Duodenal mucosa (tissue), 2 donors: ENCODE results near the gene BRAT1.

Experiments used
- H3K27ac ChIP-seq: one replicate; pipeline ENCODE4 v1.7.0; 2013; ENCODE audit warnings: low read depth, low read length
- H3K27me3 ChIP-seq, 2 donors: one replicate each; pipeline ENCODE4 v1.7.0; 2013; ENCODE audit warnings: low read length in 2 of 2, control low read depth in 1 of 2; ENCODE audit not compliant: insufficient read depth in 2 of 2, control insufficient read depth in 1 of 2
- H3K36me3 ChIP-seq, 2 donors: one replicate each; pipeline ENCODE4 v1.7.0; 2013; ENCODE audit warnings: low read length in 2 of 2, control low read depth in 1 of 2; ENCODE audit not compliant: insufficient read depth in 2 of 2, control insufficient read depth in 1 of 2
- H3K4me1 ChIP-seq, 2 donors: one replicate each; pipeline ENCODE4 v1.7.0; 2013; ENCODE audit warnings: low read length in 2 of 2, control low read depth in 1 of 2; ENCODE audit not compliant: insufficient read depth in 2 of 2, control insufficient read depth in 1 of 2
- H3K4me3 ChIP-seq, 2 donors: one replicate each; pipeline ENCODE4 v1.7.0; 2013; ENCODE audit warnings: low read length in 2 of 2, low read depth in 1 of 2
- H3K9ac ChIP-seq, 2 donors: one replicate each; pipeline ENCODE4 v1.7.0; 2013; ENCODE audit warnings: low read length in 2 of 2, low read depth in 1 of 2
- H3K9me3 ChIP-seq, 2 donors: one replicate each; pipeline ENCODE4 v1.7.0; 2013; ENCODE audit warnings: low read length in 2 of 2, control low read depth in 1 of 2; ENCODE audit not compliant: control insufficient read depth in 1 of 2

The BRAT1 gene

GRCh38 chr7:2530071-2530987, 25.0 kb downstream of the BRAT1 start:
- Histone ChIP-seq H3K9me3 (no peaks in the 10 kb centered on the region), H3K4me3 (peak overlapping the region; percentile 5 to 7), H3K27ac (peak overlapping the region; percentile 56), H3K36me3 (peaks cover 24 to 31% of the 10 kb centered on the region in 2 donors), H3K27me3 (no peaks in the 10 kb centered on the region), H3K9ac (peak overlapping the region in 1 of 2 donors; percentile 23), H3K4me1 (peaks cover 50 to 53% of the 10 kb centered on the region in 2 donors)

- Histone ChIP-seq H3K4me3 (no peak overlapping the region), H3K27ac (peak overlapping the region; percentile 56), H3K9ac (peak overlapping the region in 1 of 2 donors; percentile 25), H3K9me3 (no peaks in the 10 kb centered on the region), H3K27me3 (no peaks in the 10 kb centered on the region), H3K4me1 (peaks cover 57 to 62% of the 10 kb centered on the region in 2 donors), H3K36me3 (peaks cover 24 to 34% of the 10 kb centered on the region in 2 donors)
These were observed 25.9 kb downstream of the BRAT1 start for GRCh38 chr7:2529161-2530070.

GRCh38 chr7:2528481-2529095, 26.7 kb downstream of the BRAT1 start:
- Histone ChIP-seq H3K4me1 (peaks cover 65 to 69% of the 10 kb centered on the region in 2 donors), H3K9me3 (no peaks in the 10 kb centered on the region), H3K36me3 (peaks cover 24 to 34% of the 10 kb centered on the region in 2 donors), H3K27ac (peak overlapping the region; percentile 42), H3K4me3 (peak overlapping the region in 1 of 2 donors; percentile 29), H3K9ac (peak overlapping the region in 1 of 2 donors; percentile 10), H3K27me3 (no peaks in the 10 kb centered on the region)

- peaks cover 24 to 34% of the 10 kb centered on the region in 2 donors for H3K36me3 ChIP-seq
- no peak overlapping the region for H3K27ac ChIP-seq
- H3K9me3 ChIP-seq: no peaks in the 10 kb centered on the region
- H3K27me3 ChIP-seq: no peaks in the 10 kb centered on the region
- peaks cover 72 to 77% of the 10 kb centered on the region in 2 donors for H3K4me1 ChIP-seq
- H3K9ac ChIP-seq: no peak overlapping the region
- H3K4me3 ChIP-seq: peak overlapping the region in 1 of 2 donors; percentile 35
These were observed 27.5 kb downstream of the BRAT1 start for GRCh38 chr7:2527505-2528467.

GRCh38 chr7:2526659-2527504, 28.4 kb downstream of the BRAT1 start:
- Histone ChIP-seq H3K4me1 (peaks cover 81 to 85% of the 10 kb centered on the region in 2 donors), H3K27me3 (no peaks in the 10 kb centered on the region), H3K4me3 (peak overlapping the region in 1 of 2 donors; percentile 35), H3K9me3 (no peaks in the 10 kb centered on the region), H3K9ac (no peak overlapping the region), H3K27ac (no peak overlapping the region), H3K36me3 (peaks cover 24 to 34% of the 10 kb centered on the region in 2 donors)

- Histone ChIP-seq H3K4me3 (no peak overlapping the region), H3K9me3 (no peaks in the 10 kb centered on the region), H3K27me3 (no peaks in the 10 kb centered on the region), H3K36me3 (peaks cover 24 to 34% of the 10 kb centered on the region in 2 donors), H3K9ac (no peak overlapping the region), H3K4me1 (peaks cover 84 to 86% of the 10 kb centered on the region in 2 donors), H3K27ac (no peak overlapping the region)
These were observed 29.4 kb downstream of the BRAT1 start for GRCh38 chr7:2525658-2526630.

- Histone ChIP-seq H3K9ac (peak overlapping the region; percentile 54 to 65), H3K9me3 (no peaks in the 10 kb centered on the region), H3K4me3 (peak overlapping the region in 1 of 2 donors; percentile 47), H3K27ac (peak overlapping the region; percentile 96), H3K27me3 (no peaks in the 10 kb centered on the region), H3K36me3 (peaks cover 24 to 34% of the 10 kb centered on the region in 2 donors), H3K4me1 (peaks cover 83 to 85% of the 10 kb centered on the region in 2 donors)
These were observed 30.3 kb downstream of the BRAT1 start for GRCh38 chr7:2524808-2525657.
